ENCODE results near the gene NECAP2.

- TF ChIP-seq CTCF (IDR thresholded peaks at IDR 0.05) (no peak), POLR2A (IDR thresholded peaks at IDR 0.05) (no peak), EP300 (IDR thresholded peaks at IDR 0.05) (no peak)
Measured at GRCh38 chr1:16391411-16391810, 49.1 kb upstream of the NECAP2 start.

All from ovary (tissue), 3 donors.